OCI-LY1 (cell line): ENCODE results near the gene ZNF646.

Experiments used
- H2AFZ ChIP-seq: fragments of 200-600 bp; sonication (generic), shearing (Covaris generic); 2 replicates; pipeline ENCODE4 v1.6.0; 2014; ENCODE audit warnings: antibody characterized with exemption, mild to moderate bottlenecking, low read length
- H3F3A ChIP-seq: fragments of 200-600 bp; sonication (generic), shearing (Covaris generic); 2 replicates; pipeline ENCODE4 v1.6.0; 2014; ENCODE audit warnings: mild to moderate bottlenecking, antibody characterized with exemption, low read length, moderate library complexity; ENCODE audit not compliant: insufficient read depth
- H3K27ac ChIP-seq: fragments of 200-600 bp; sonication (generic); 2 replicates; pipeline ENCODE4 v1.5.1; 2014; ENCODE audit warnings: low read length, mixed run types, mild to moderate bottlenecking, low read depth; ENCODE audit not compliant: poor library complexity, severe bottlenecking
- H3K27me3 ChIP-seq: fragments of 200-600 bp; sonication (generic); 2 replicates; pipeline ENCODE4 v1.6.0; 2014; ENCODE audit warnings: antibody characterized with exemption, mild to moderate bottlenecking, low read length, moderate library complexity; ENCODE audit not compliant: insufficient read depth
- H3K36me3 ChIP-seq: fragments of 200-600 bp; sonication (generic); 2 replicates; pipeline ENCODE4 v1.6.1; 2014; ENCODE audit warnings: mild to moderate bottlenecking, antibody characterized with exemption, low read length, moderate library complexity, mixed read lengths; ENCODE audit not compliant: insufficient read depth
- H3K4me1 ChIP-seq: fragments of 200-600 bp; sonication (generic); 2 replicates; pipeline ENCODE4 v1.5.1; 2014; ENCODE audit warnings: mild to moderate bottlenecking, low read length, moderate library complexity; ENCODE audit not compliant: insufficient read depth, severe bottlenecking
- H3K4me2 ChIP-seq: fragments of 200-600 bp; sonication (generic), shearing (Covaris generic); 2 replicates; pipeline ENCODE4 v1.6.1; 2014; ENCODE audit warnings: low read length
- H3K4me3 ChIP-seq: fragments of 200-600 bp; sonication (generic); 2 replicates; pipeline ENCODE4 v1.5.1; 2014; ENCODE audit warnings: low read length, low read depth, mild to moderate bottlenecking, mixed read lengths; ENCODE audit not compliant: poor library complexity, severe bottlenecking
- H3K79me2 ChIP-seq: fragments of 200-600 bp; shearing (Covaris generic); 2 replicates; pipeline ENCODE4 v1.6.1; 2016; ENCODE audit warnings: mixed run types, low read length, mixed read lengths; ENCODE audit not compliant: insufficient read depth
- H3K9ac ChIP-seq: fragments of 200-600 bp; sonication (generic), shearing (Covaris generic); 2 replicates; pipeline ENCODE4 v1.6.1; 2014; ENCODE audit warnings: mild to moderate bottlenecking, low read length, mixed read lengths
- H3K9me2 ChIP-seq: fragments of 200-600 bp; sonication (generic), shearing (Covaris generic); 2 replicates; pipeline ENCODE4 v1.6.1; 2014; ENCODE audit warnings: low read depth, mild to moderate bottlenecking, low read length, mixed read lengths
- H3K9me3 ChIP-seq: fragments of 200-600 bp; shearing (Covaris generic); 2 replicates; pipeline ENCODE4 v1.6.1; 2014; ENCODE audit warnings: low read length, mixed read lengths
- H4K20me1 ChIP-seq: fragments of 200-600 bp; sonication (generic), shearing (Covaris generic); 2 replicates; pipeline ENCODE4 v1.6.0; 2016; ENCODE audit warnings: mild to moderate bottlenecking, low read length; ENCODE audit not compliant: insufficient read depth
- CTCF ChIP-seq: fragments of 200-600 bp; sonication (generic), shearing (Covaris generic); IDR thresholded peaks from 2 replicates; pipeline ENCODE4 v1.5.1; 2017; ENCODE audit warnings: mild to moderate bottlenecking, antibody characterized with exemption, low read length, moderate library complexity, mixed read lengths
- EZH2 ChIP-seq: fragments of 200-600 bp; sonication (generic), shearing (Covaris generic); IDR thresholded peaks from 2 replicates; pipeline ENCODE4 v1.8.0; 2017; ENCODE audit warnings: borderline replicate concordance, mixed run types, mild to moderate bottlenecking, antibody characterized with exemption, low read length, moderate library complexity, mixed read lengths

Gene ZNF646

GRCh38 chr16:31079342-31079944 is 5.2 kb downstream of the ZNF646 start:
- peaks cover 68% of the 10 kb centered on the region for H3K36me3 ChIP-seq
- H4K20me1 ChIP-seq, result no peaks in the 10 kb centered on the region
- TF ChIP-seq EZH2 (no peak), CTCF (no peak)
- no peaks in the 10 kb centered on the region for H3K9me2 ChIP-seq
- no peak overlapping the region for H2AFZ ChIP-seq
- no peaks in the 10 kb centered on the region for H3K27me3 ChIP-seq
- no peak overlapping the region for H3K27ac ChIP-seq
- no peaks in the 10 kb centered on the region for H3K9me3 ChIP-seq
- no peaks in the 10 kb centered on the region for H3F3A ChIP-seq
- H3K4me2 ChIP-seq, result no peak overlapping the region
- 0 out of 2 replicates have a peak, but pooled peaks cover 3% of the 10 kb centered on the region for H3K79me2 ChIP-seq
- H3K4me1 ChIP-seq, result peaks cover 9% of the 10 kb centered on the region
- H3K9ac ChIP-seq, result no peak overlapping the region
- H3K4me3 ChIP-seq, result no peak overlapping the region

- Histone ChIP-seq H3K9me3 (no peaks in the 10 kb centered on the region), H3K9me2 (no peaks in the 10 kb centered on the region), H3K4me3 (no peak overlapping the region), H2AFZ (no peak overlapping the region), H3K79me2 (no peaks in the 10 kb centered on the region), H3K4me2 (no peak overlapping the region), H4K20me1 (no peaks in the 10 kb centered on the region), H3K4me1 (peaks cover 5% of the 10 kb centered on the region), H3K27ac (no peak overlapping the region), H3F3A (no peaks in the 10 kb centered on the region), H3K9ac (no peak overlapping the region), H3K36me3 (peaks cover 69% of the 10 kb centered on the region), H3K27me3 (no peaks in the 10 kb centered on the region)
- TF ChIP-seq EZH2 (no peak), CTCF (no peak)
Measured at GRCh38 chr16:31080035-31080629, 5.9 kb downstream of the ZNF646 start.

- no peak overlapping the region for H3K4me3 ChIP-seq
- H3K9me2 ChIP-seq, result no peaks in the 10 kb centered on the region
- no peak overlapping the region for H3K9ac ChIP-seq
- H3K79me2 ChIP-seq, result no peaks in the 10 kb centered on the region
- H3F3A ChIP-seq, result no peaks in the 10 kb centered on the region
- peaks cover 69% of the 10 kb centered on the region for H3K36me3 ChIP-seq
- no peak overlapping the region for H3K27ac ChIP-seq
- H3K4me2 ChIP-seq, result no peak overlapping the region
- no peaks in the 10 kb centered on the region for H3K27me3 ChIP-seq
- H4K20me1 ChIP-seq, result no peaks in the 10 kb centered on the region
- H2AFZ ChIP-seq, result no peak overlapping the region
- no peaks in the 10 kb centered on the region for H3K4me1 ChIP-seq
- H3K9me3 ChIP-seq, result no peaks in the 10 kb centered on the region
- TF ChIP-seq EZH2 (no peak), CTCF (no peak)
Measured at GRCh38 chr16:31080756-31081419, 6.7 kb downstream of the ZNF646 start.
